B cell (primary cell): ENCODE measurements around the gene ZBTB4. TPM values are rescaled to one million over a fixed set of nuclear protein-coding genes. Genes with fewer than 3 reads are reported as not detected.

ENCODE experiments used
- ATAC-seq: fragments of 200-7000 bp; cut with Tn5 transposase; one replicate; pipeline ENCODE4 v1.10.0; 2021; ENCODE audit warnings: low read depth, mild to moderate bottlenecking, moderate number of reproducible peaks, moderate library complexity
- CTCF ChIA-PET: fragments of 350-600 bp; sonication (Branson Sonifier 250); formaldehyde crosslinking; loops from one replicate; lab custom pipeline; 2021; ENCODE audit warnings: antibody characterized with exemption, inconsistent platforms; lab: Charles Lee
- POLR2A ChIA-PET: fragments of 350-600 bp; sonication (Branson Sonifier 250); formaldehyde crosslinking; loops from one replicate; lab custom pipeline; 2021; ENCODE audit warnings: antibody characterized with exemption; lab: Charles Lee
- DNase-seq: peaks from one replicate; pipeline ENCODE4 v3.0.0; 2013
- H2AFZ ChIP-seq: 2 replicates; pipeline ENCODE4 v1.6.1; 2012; ENCODE audit warnings: mild to moderate bottlenecking, low read depth, low read length; ENCODE audit not compliant: insufficient read depth, poor library complexity, severe bottlenecking
- H3K27ac ChIP-seq, 2 donors: 1 replicate in 1 of 2; 2 replicates in 1 of 2; pipeline ENCODE4 v1.5.1; 2012 to 2013; ENCODE audit warnings: low read length in 2 of 2, mild to moderate bottlenecking in 2 of 2, moderate library complexity in 1 of 2
- H3K27me3 ChIP-seq, 4 experiments: fragments of 200-600 bp in 1 of 4; sonication (generic) in 1 of 4; replicated peaks in 1 of 4; 1 replicate in 2 of 4; 2 replicates in 2 of 4; pipeline versions ENCODE4 v1.6.1 to v1.7.0; 2013 to 2016; ENCODE audit warnings: low read length in 3 of 4, mild to moderate bottlenecking in 2 of 4, mixed read lengths in 1 of 4, moderate library complexity in 1 of 4; ENCODE audit not compliant: insufficient read depth in 4 of 4, control insufficient read depth in 3 of 4; ENCODE audit errors: control extremely low read depth in 1 of 4
- H3K36me3 ChIP-seq, 2 experiments: replicated peaks in 1 of 2; 1 replicate in 1 of 2; 2 replicates in 1 of 2; pipeline versions ENCODE4 v1.6.1 to v1.7.1; 2013; ENCODE audit warnings: low read length in 1 of 2; ENCODE audit not compliant: insufficient read depth in 2 of 2, control insufficient read depth in 1 of 2; ENCODE audit errors: control extremely low read depth in 1 of 2, extremely low read depth in 1 of 2
- H3K4me1 ChIP-seq, 2 donors: fragments of 200-600 bp in 1 of 2; sonication (generic) in 1 of 2; 1 replicate in 1 of 2; 2 replicates in 1 of 2; pipeline versions ENCODE4 v1.5.1 to v1.6.1; 2013 to 2017; ENCODE audit warnings: low read length in 2 of 2; ENCODE audit not compliant: control insufficient read depth in 2 of 2, insufficient read depth in 2 of 2
- H3K4me2 ChIP-seq: replicated peaks from 2 replicates; pipeline ENCODE3; 2012; ENCODE audit warnings: mild to moderate bottlenecking, low read depth, low read length; ENCODE audit not compliant: poor library complexity, severe bottlenecking
- H3K4me3 ChIP-seq, 5 experiments: fragments of 200-600 bp in 1 of 5; sonication (generic) in 1 of 5; 1 replicate in 3 of 5; 2 replicates in 2 of 5; pipeline versions ENCODE4 v1.5.1 to v1.7.0; 2011 to 2016; ENCODE audit warnings: low read length in 4 of 5, mild to moderate bottlenecking in 4 of 5, low read depth in 2 of 5, control low read depth in 1 of 5, moderate library complexity in 1 of 5; ENCODE audit not compliant: insufficient read depth in 1 of 5; ENCODE audit errors: control extremely low read depth in 1 of 5, extremely low read depth in 1 of 5
- H3K79me2 ChIP-seq: fragments of 200-600 bp; sonication (generic); one replicate; pipeline ENCODE4 v1.6.0; 2016; ENCODE audit warnings: low read length; ENCODE audit not compliant: control insufficient read depth, insufficient read depth
- H3K9ac ChIP-seq: fragments of 200-600 bp; sonication (generic); 2 replicates; pipeline ENCODE4 v1.6.1; 2017; ENCODE audit warnings: mild to moderate bottlenecking, low read length, moderate library complexity
- H3K9me3 ChIP-seq, 3 donors: one replicate each; pipeline versions ENCODE4 v1.6.1 to v1.7.1; 2013; ENCODE audit warnings: low read length in 2 of 3; ENCODE audit not compliant: control insufficient read depth in 2 of 3, insufficient read depth in 1 of 3; ENCODE audit errors: control extremely low read depth in 1 of 3
- H4K20me1 ChIP-seq: 2 replicates; pipeline ENCODE4 v1.6.0; 2012; ENCODE audit warnings: mild to moderate bottlenecking, low read length; ENCODE audit not compliant: insufficient read depth, control insufficient read depth, poor library complexity, severe bottlenecking
- H3K27ac Mint-ChIP-seq: one replicate; pipeline ENCODE4 v1.8.0; 2021; ENCODE audit warnings: mixed read lengths
- H3K27me3 Mint-ChIP-seq: one replicate; pipeline ENCODE4 v1.8.0; 2021; ENCODE audit warnings: mixed read lengths
- H3K4me1 Mint-ChIP-seq: one replicate; pipeline ENCODE4 v1.8.0; 2021; ENCODE audit warnings: mixed read lengths
- H3K4me3 Mint-ChIP-seq: one replicate; pipeline ENCODE4 v1.8.0; 2021; ENCODE audit warnings: mixed read lengths
- H3K9me3 Mint-ChIP-seq: one replicate; pipeline ENCODE4 v1.8.0; 2022; ENCODE audit warnings: mixed read lengths; ENCODE audit not compliant: insufficient read depth
- CTCF ChIP-seq: fragments of 200-600 bp; IDR thresholded peaks from one replicate; pipeline ENCODE4 v1.8.0; 2022; ENCODE audit warnings: antibody characterized with exemption, mild to moderate bottlenecking
- EZH2 ChIP-seq: IDR thresholded peaks from 2 replicates; pipeline ENCODE4 v1.6.1; 2012; ENCODE audit warnings: borderline replicate concordance, low read depth, mild to moderate bottlenecking, moderate library complexity, low read length; ENCODE audit not compliant: insufficient read depth, poor library complexity, severe bottlenecking
- WGBS: methylation state at CpG from one replicate; pipeline ENCODE4 v1.1.5; 2013; ENCODE audit warnings: missing lambda C conversion rate; ENCODE audit not compliant: insufficient coverage; 5-methylcytosine and 5-hydroxymethylcytosine counted together
- intact Hi-C: fragments of 100-400 bp; cut with micrococcal nuclease; formaldehyde crosslinking; loops from one replicate; pipeline ENCODE4 v1.10.0; 2022
- polyA plus RNA-seq: library from polyadenylated mRNA; depleted of rRNA; stranded (reverse); fragments of >200 nt; gene quantifications from 2 replicates; pipeline ENCODE4 v1.2.3, GENCODE V29; 2012
- total RNA-seq, 2 donors: library from RNA; stranded (reverse); fragments of 120-200 nt in 1 of 2; gene quantifications; 1 replicate in 1 of 2; 2 replicates in 1 of 2; pipeline versions ENCODE4 v1.2.3 to v1.2.4, GENCODE V29; 2013 to 2022

The ZBTB4 gene
- total and polyA plus RNA-seq, 2 donors (not counting 1 experiment from before 2014, with no cell fraction given): 19.2 to 62.4 TPM

DNA sequence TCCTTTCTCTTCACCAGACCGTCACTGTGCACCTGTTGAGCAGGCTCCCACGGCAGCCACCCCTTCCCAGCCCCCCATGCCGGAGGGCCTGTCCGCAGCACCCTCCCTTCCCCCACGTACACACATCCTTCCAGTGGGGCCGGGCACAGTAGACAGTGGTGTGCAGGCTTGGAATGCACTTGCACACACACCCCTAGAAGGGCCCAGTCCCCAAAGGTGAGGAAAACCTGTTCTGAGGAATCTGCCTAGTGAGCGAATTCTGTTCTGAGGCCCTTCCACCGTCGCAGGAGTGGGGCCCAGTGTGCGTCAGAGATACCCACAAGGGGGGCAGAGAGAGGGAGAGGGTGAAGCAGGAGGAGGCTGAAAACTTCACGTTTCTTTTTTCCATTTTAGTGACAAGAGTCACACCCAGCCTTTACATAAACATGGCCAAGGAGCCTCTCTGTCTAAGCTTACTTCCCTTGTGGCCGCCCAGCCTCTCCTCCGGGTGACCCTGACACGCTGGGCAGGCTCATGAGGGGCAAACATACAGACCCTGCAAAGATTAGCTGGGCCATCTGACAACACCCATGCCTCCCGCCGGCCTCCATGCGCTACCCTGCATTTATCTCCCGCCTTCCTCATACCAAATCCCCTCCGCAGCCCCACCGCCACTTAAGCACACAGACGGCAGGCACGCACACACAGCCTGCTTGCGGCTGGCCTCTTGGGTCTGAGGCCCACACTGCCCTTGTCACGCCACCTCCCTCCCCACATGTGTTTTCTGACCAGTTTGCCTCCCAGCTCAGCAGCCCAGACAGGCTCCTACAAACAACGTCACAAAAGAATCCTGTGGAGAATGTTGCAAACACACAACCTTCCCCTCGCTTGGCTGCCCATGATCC is 1.8 kb downstream of the ZBTB4 start:
- peaks cover 92% of the 10 kb centered on the region for H3K79me2 ChIP-seq
- Mint-ChIP-seq H3K27ac (peak overlapping the region; percentile 93), H3K9me3 (no peaks in the 10 kb centered on the region), H3K4me3 (peak overlapping the region; percentile 96), H3K4me1 (peaks cover 60% of the 10 kb centered on the region), H3K27me3 (no peaks in the 10 kb centered on the region)
- WGBS: 64% methylated on average over 26 of the region's 26 CpGs
- ATAC-seq (no peak), DNase-seq (no peak)
- no peaks in the 10 kb centered on the region for H3K36me3 ChIP-seq
- intact Hi-C loops: no loop called here
- H3K27ac ChIP-seq: peak overlapping the region; percentile 7 to 10
- H3K9me3 ChIP-seq: no peaks in the 10 kb centered on the region
- peaks cover 55% of the 10 kb centered on the region for H4K20me1 ChIP-seq
- H3K4me1 ChIP-seq: peaks cover 26 to 45% of the 10 kb centered on the region in 2 donors
- ChIA-PET POLR2A (interaction anchor here (0.5 to 0.8 kb wide), 3 partner anchors 11 to 36 kb away, joined by 3 to 12 read pairs (median 10); no protein-coding TSS in a partner anchor), CTCF (interaction anchor here (0.9 to 2.2 kb wide), 8 partner anchors 9 to 122 kb away, joined by 3 to 8 read pairs (median 3); partner anchors contain the start of gene TMEM102)
- H3K4me2 ChIP-seq: peak overlapping the region; percentile 93
- no peak overlapping the region for H2AFZ ChIP-seq
- no peak overlapping the region for H3K9ac ChIP-seq
- H3K27me3 ChIP-seq: no peaks in the 10 kb centered on the region
- no peak for TF ChIP-seq EZH2
- TF ChIP-seq CTCF: no peak
- peak overlapping the region in 4 of 5 experiments; percentile 72 to 88 (median 80) for H3K4me3 ChIP-seq

GRCh38 chr17:7476951-7477350 is 2.5 kb downstream of the ZBTB4 start:
- H3K9me3 ChIP-seq: no peaks in the 10 kb centered on the region
- no peak overlapping the region for H2AFZ ChIP-seq
- CTCF ChIA-PET: interaction anchor here (0.9 to 1.5 kb wide), 6 partner anchors 8 to 121 kb away, joined by 3 to 5 read pairs (median 3); no protein-coding TSS in a partner anchor
- H3K79me2 ChIP-seq: peaks cover 91% of the 10 kb centered on the region
- DNase-seq: no peak
- H3K9ac ChIP-seq: no peak overlapping the region
- H3K27me3 ChIP-seq: no peaks in the 10 kb centered on the region
- no peaks in the 10 kb centered on the region for H3K36me3 ChIP-seq
- no peak overlapping the region for H3K27ac ChIP-seq
- 97% methylated on average over 5 of the region's 5 CpGs for WGBS
- H3K4me1 Mint-ChIP-seq: peaks cover 56% of the 10 kb centered on the region
- peaks cover 60% of the 10 kb centered on the region for H4K20me1 ChIP-seq
- peaks cover 26 to 42% of the 10 kb centered on the region in 2 donors for H3K4me1 ChIP-seq
- TF ChIP-seq EZH2: no peak
- TF ChIP-seq CTCF: no peak
- H3K4me2 ChIP-seq: peak overlapping the region; percentile 93
- no peaks in the 10 kb centered on the region for H3K9me3 Mint-ChIP-seq
- no peak overlapping the region for H3K4me3 ChIP-seq
- peak overlapping the region; percentile 50 for H3K27ac Mint-ChIP-seq
- H3K27me3 Mint-ChIP-seq: no peaks in the 10 kb centered on the region
- no peak for ATAC-seq
- POLR2A ChIA-PET: interaction anchor here (0.7 kb wide), 1 partner anchor 11 kb away, joined by 3 read pairs; no protein-coding TSS in a partner anchor
- peak overlapping the region; percentile 96 for H3K4me3 Mint-ChIP-seq
- intact Hi-C loops: no loop called here
